Skeletal muscle cell (primary cell): ENCODE measurements around the gene TSPAN4.

ENCODE experiments used
- DNase-seq: peaks from one replicate; pipeline ENCODE4 v3.0.0-alpha.2; 2010; ENCODE audit warnings: low read depth
- H3K4me3 ChIP-seq: 2 replicates; pipeline ENCODE4 v1.5.1; 2011; ENCODE audit warnings: low read depth, mild to moderate bottlenecking, control low read depth, low read length, moderate library complexity

TSPAN4 gene

GRCh38 chr11:821512-822371 lies 20.9 kb upstream of the TSPAN4 start:
- H3K4me3 ChIP-seq, result no peak overlapping the region
- no peak for DNase-seq

- no peak overlapping the region for H3K4me3 ChIP-seq
- DNase-seq, result no peak
These were observed 19.0 kb upstream of the TSPAN4 start for GRCh38 chr11:823441-824291.

GRCh38 chr11:824292-824880 lies 18.3 kb upstream of the TSPAN4 start:
- no peak overlapping the region for H3K4me3 ChIP-seq
- no peak for DNase-seq

DNA sequence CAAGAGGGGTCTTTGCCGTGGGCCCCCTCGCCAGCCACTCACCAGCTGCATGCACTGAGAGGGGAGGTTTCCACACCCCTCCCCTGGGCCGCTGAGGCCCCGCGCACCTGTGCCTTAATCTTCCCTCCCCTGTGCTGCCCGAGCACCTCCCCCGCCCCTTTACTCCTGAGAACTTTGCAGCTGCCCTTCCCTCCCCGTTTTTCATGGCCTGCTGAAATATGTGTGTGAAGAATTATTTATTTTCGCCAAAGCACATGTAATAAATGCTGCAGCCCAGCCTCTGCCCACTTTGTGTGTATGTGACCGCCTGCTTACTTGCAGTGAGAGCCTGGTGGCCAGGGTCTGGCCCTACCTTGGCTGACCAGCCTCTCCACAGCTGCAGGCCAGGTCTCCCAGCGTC lies 17.7 kb upstream of the TSPAN4 start:
- no peak for DNase-seq
- no peak overlapping the region for H3K4me3 ChIP-seq

- no peak for DNase-seq
- H3K4me3 ChIP-seq, result no peak overlapping the region
These were observed 17.1 kb upstream of the TSPAN4 start for GRCh38 chr11:825366-826226.

DNA sequence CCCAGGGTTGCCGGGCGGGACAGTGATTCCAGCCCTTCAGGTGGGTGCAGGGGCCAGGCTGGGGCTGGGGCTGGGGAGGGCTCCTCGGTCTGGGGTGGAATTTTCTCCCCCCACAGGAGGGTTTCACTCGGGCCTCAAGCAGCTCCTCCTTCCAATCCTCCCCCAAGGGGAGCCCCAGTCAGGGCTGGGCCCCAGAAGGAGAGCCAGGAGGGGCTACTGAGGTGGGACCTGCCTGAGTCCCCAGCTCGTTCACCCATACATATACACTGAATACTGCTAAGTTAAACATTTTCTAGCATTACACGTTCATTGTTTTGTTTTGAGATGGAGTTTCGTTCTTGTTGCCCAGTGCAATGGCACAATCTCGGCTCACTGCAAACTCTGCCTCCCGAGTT lies 16.4 kb upstream of the TSPAN4 start:
- no peak for DNase-seq
- H3K4me3 ChIP-seq, result no peak overlapping the region

GRCh38 chr11:826836-827145 lies 15.9 kb upstream of the TSPAN4 start:
- H3K4me3 ChIP-seq, result peak overlapping the region; percentile 29
- no peak for DNase-seq

DNA sequence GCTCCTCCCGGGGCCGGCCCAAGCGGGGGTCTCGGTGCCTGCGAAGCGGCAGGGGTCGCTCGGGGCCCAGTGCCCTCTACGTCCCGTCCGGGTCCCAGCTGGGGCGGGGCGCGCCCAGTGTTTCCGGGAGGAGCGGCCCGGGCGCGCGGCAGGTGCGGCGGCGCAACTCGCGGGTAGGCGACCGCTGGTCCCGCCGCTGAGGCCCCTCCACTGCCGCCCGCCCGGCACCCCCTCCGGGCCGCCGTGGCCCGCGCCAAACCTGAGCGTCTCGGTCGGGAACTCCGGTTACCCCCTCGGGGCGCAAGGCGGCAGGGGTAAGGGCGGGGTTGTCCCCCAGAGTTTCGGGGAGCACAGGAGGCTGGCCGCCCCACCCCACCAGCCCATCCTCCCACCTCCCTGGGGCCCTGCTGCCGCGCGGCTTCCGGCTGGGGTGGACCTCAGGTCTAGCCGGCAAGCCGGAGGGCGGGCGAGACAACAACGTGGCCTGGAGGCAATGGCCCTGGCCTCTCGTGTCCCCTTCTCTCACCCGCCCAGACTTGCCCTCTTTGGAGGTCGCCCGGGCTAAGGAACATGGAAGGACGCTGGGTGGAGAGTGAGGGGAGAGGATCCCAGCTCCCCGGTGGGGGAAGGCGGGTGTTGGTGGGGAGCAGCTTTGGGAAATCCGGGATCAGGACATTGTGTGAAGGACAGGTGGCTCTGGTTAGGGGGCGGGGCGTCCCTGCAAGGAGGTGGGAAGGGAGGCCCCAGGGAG lies 15.3 kb upstream of the TSPAN4 start:
- DNase-seq, result no peak
- H3K4me3 ChIP-seq, result peak overlapping the region; percentile 29

GRCh38 chr11:827897-828192 lies 14.8 kb upstream of the TSPAN4 start, which contains the start of gene CRACR2B:
TSS of gene CRACR2B (plus strand) at chr11:827919. CDS start at chr11:828608, 689 bp downstream.
- DNase-seq, result no peak
- peak within 1 kb of the TSS; percentile 29 for H3K4me3 ChIP-seq

DNA sequence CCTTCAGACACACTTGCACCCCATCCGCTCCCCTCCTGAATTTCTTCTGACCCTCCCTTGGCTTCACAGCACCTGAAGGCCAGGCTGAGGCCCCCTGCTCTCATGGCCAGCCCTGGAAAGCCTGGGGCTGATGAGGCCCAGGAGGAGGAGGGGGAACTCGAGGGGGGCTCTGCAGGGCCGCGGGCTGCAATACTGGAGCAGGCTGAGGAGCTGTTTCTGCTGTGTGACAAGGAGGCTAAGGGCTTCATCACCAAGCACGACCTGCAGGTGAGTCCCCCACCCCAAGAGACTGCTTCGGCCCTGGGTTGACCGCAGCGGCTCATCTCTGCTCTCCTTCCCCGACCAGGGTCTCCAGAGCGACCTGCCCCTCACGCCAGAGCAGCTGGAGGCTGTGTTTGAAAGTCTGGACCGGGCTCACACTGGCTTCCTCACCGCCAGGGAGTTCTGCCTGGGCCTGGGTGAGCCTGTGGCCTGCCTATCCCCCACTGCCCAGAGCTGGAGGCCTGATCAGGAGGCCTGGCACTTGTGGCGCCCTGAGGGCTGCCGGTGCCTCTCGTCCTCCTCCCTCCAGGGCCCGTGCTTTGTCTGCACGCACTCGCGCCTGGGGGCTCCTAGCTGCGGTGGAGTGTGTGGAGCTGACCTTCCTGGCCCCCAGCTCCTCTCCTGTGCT lies 14.0 kb upstream of the TSPAN4 start:
- DNase-seq, result no peak
- no peak overlapping the region for H3K4me3 ChIP-seq

DNA sequence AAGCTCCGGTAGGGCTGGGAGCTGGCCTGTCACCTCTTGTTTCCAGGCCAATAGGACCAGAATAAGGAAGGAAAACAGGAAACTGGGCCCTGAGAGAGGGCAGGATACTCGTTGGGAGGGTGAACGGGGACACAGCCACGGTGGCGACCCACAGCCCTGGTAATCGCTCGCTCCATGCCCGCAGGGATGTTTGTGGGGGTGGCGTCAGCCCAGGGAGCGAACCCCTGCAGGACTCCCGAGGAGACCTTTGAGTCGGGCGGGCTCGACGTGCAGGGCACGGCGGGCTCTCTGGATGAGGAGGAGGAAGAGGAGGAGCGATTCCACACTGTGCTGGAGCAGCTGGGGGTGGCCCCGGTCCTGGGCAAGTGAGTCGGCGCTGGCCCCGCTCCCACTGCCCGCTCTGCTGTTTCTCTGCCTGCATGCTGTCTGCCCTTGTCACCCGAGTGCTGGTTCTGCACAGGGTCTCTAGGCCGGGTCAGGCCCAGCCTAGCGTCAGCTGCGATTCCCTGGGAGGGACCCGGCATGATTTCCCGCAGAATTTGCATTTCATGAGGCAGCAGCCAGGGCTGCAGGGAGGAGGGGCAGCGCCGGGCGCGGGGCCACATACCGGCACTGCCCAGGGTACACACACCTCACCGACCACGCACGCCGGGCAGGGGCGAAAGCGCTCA lies 13.3 kb upstream of the TSPAN4 start:
- peak overlapping the region; percentile 42 for H3K4me3 ChIP-seq
- no peak for DNase-seq

DNA sequence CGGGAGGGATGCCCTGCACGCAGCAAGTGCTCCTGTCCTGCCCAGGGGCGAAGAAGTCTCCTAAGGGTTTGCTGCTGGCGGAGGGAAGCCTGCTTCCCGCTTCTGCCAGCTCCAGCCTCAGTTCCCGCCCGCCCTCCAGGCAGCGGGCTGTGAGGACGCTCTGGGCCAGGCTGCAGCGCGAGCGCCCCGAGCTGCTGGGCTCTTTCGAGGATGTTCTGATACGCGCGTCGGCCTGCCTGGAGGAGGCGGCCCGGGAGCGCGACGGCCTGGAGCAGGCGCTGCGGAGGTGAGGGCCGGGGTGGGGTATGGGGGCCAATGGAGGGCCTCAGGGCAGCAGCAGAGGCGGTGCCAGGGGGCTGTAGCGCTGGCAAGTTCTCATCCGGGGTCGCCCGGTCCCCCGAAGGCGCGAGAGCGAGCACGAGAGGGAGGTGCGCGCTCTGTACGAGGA lies 12.8 kb upstream of the TSPAN4 start:
- peak overlapping the region; percentile 42 for H3K4me3 ChIP-seq
- no peak for DNase-seq

DNA sequence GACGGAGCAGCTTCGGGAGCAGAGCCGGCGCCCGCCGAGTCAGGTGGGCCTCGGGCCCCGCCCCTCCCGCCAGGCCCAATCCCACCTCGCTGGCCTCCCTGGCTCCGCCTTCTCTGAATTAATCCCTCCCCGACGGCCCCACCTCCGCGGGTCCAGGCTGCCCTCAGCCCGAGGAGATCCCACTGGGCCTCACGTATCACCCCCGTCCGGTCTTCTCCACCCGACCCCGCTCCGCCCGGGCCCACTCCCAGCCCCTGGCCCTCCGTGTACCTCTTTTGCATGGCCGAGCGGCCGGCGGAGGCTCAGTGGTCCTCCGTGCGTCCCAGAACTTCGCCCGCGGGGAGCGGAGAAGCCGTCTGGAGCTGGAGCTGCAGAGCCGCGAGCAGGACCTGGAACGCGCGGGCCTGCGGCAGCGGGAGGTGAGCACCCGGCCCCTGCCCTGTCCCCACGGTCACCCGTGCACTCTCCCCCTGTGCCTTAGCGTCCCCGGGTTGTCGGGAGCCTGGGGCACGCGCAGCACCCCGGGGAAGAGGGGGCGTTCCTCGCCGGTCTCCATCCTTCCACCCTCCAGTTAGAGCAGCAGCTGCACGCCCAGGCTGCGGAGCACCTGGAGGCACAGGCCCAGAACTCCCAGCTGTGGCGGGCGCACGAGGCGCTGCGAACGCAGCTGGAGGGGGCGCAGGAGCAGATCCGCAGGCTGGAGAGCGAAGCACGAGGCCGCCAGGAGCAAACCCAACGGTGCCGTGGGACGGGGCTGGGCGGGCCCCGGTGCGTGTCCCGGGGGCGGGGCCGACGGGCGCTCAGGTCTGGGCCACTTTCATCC lies 12.1 kb upstream of the TSPAN4 start:
- peak overlapping the region; percentile 42 for H3K4me3 ChIP-seq
- DNase-seq, result no peak

GRCh38 chr11:831118-831864 lies 11.4 kb upstream of the TSPAN4 start:
- peak overlapping the region; percentile 42 for H3K4me3 ChIP-seq
- DNase-seq, result no peak

- DNase-seq, result no peak
- peak overlapping the region; percentile 48 for H3K4me3 ChIP-seq
These were observed 10.6 kb upstream of the TSPAN4 start for GRCh38 chr11:831961-832528.

DNA sequence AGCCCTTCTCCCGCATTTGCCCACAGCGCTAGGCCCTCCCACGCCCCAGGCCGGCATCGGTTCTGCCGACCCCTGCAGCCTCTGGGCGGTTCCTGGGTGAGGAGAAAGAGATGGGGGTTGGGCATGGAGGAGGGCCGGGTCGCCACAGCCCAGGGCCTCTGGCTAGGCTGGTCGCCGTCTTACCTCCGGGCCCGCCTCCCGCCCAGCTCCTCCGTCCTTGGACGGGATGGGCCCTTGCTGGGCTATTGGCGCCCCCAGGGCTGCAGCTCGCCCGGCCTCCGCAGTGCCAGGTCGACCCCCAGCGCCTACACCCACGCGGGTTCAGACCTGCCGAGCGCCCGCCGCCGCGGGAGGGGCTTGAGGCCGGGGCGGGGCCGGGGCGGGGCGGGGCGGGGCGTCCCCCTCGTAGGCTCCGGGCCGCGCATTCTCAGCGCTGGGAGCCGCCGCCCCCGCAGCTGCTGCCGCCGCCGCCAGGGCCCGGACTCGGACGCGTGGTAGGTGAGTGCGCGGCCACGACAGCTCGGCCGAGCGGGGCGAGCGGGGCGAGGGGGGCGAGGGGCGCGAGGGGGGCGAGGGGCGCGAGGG lies 10.0 kb upstream of the TSPAN4 start, which contains the start of gene CD151:
TSS of gene CD151 (plus strand) at position 424 of the 585 bp plus-strand sequence. CDS start 3,118 bp downstream, outside the sequence.
- DNase-seq, result no peak
- H3K4me3 ChIP-seq, result peak within 1 kb of the TSS; percentile 78
